Left ventricle myocardium inferior (tissue), 1 donor: ENCODE data around the gene PITPNC1. TPM values are rescaled to one million over a fixed set of nuclear protein-coding genes. Genes with fewer than 3 reads are reported as not detected.
"Not testable (repeated sequence)": the region's sequence is repeated elsewhere in the genome, so short reads cannot be mapped to it uniquely, and the experiment has no call there.

ENCODE experiments used
- DNase-seq: peaks from one replicate; pipeline ENCODE4 v3.0.0-alpha.2; 2020
- H3K27ac ChIP-seq: fragments of 200-600 bp; replicated peaks from 2 replicates; pipeline ENCODE4 v1.8.0; 2021
- H3K27me3 ChIP-seq: fragments of 200-600 bp; 2 replicates; pipeline ENCODE4 v1.8.0; 2021; ENCODE audit warnings: low read depth
- H3K36me3 ChIP-seq: fragments of 200-600 bp; 2 replicates; pipeline ENCODE4 v1.8.0; 2021
- H3K4me1 ChIP-seq: fragments of 200-600 bp; 2 replicates; pipeline ENCODE4 v1.8.0; 2021
- H3K4me3 ChIP-seq: fragments of 200-600 bp; 2 replicates; pipeline ENCODE4 v1.8.0; 2021; ENCODE audit warnings: mild to moderate bottlenecking, moderate library complexity
- H3K9me3 ChIP-seq: fragments of 200-600 bp; replicated peaks from 2 replicates; pipeline ENCODE4 v1.8.0; 2021
- intact Hi-C: fragments of 100-400 bp; cut with micrococcal nuclease; formaldehyde crosslinking; loops from one replicate; pipeline ENCODE4 v1.11.0; 2022
- total RNA-seq: library from RNA; stranded (reverse); fragmentation: NEBNext Ultra II Directional; extraction: Animal tissue kit (Norgen Biotek cat#: 25700); gene quantifications from one replicate; pipeline ENCODE4 v1.2.1, GENCODE V29; 2021
- TF ChIP-seq, protein P1 (sequence below): fragments of 200-600 bp; IDR thresholded peaks from 2 replicates; pipeline ENCODE4 v1.8.0; 2021; ENCODE audit warnings: antibody characterized with exemption, mild to moderate bottlenecking, borderline replicate concordance
- donor health status: DM: no; HTN: yes; CAD: no; lungs with severe emphysema.

PITPNC1 gene
- total RNA-seq, 1 donor from 2014 or later: 8.1 TPM

- intact Hi-C loops: no loop called here
- H3K4me1 ChIP-seq: peaks cover 22% of the 10 kb centered on the region
- H3K9me3 ChIP-seq: no peaks in the 10 kb centered on the region
- peak overlapping the region; percentile 48 for H3K27ac ChIP-seq
- no peaks in the 10 kb centered on the region for H3K27me3 ChIP-seq
- H3K4me3 ChIP-seq: peak overlapping the region; percentile 20
- TF ChIP-seq, protein P1, sequence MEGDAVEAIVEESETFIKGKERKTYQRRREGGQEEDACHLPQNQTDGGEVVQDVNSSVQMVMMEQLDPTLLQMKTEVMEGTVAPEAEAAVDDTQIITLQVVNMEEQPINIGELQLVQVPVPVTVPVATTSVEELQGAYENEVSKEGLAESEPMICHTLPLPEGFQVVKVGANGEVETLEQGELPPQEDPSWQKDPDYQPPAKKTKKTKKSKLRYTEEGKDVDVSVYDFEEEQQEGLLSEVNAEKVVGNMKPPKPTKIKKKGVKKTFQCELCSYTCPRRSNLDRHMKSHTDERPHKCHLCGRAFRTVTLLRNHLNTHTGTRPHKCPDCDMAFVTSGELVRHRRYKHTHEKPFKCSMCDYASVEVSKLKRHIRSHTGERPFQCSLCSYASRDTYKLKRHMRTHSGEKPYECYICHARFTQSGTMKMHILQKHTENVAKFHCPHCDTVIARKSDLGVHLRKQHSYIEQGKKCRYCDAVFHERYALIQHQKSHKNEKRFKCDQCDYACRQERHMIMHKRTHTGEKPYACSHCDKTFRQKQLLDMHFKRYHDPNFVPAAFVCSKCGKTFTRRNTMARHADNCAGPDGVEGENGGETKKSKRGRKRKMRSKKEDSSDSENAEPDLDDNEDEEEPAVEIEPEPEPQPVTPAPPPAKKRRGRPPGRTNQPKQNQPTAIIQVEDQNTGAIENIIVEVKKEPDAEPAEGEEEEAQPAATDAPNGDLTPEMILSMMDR: no peak
- DNase-seq: no peak
- peaks cover 5% of the 10 kb centered on the region for H3K36me3 ChIP-seq
Observed at GRCh38 chr17:67400193-67400592, 23.1 kb downstream of the PITPNC1 start.

- intact Hi-C loops: no loop called here
- Histone ChIP-seq H3K4me3 (no peak overlapping the region), H3K36me3 (peaks cover 5% of the 10 kb centered on the region), H3K9me3 (no peaks in the 10 kb centered on the region), H3K27ac (no peak overlapping the region), H3K4me1 (peaks cover 22% of the 10 kb centered on the region), H3K27me3 (no peaks in the 10 kb centered on the region)
- no peak for DNase-seq
- TF ChIP-seq, protein P1: no peak
Observed at GRCh38 chr17:67401106-67401505, 24.0 kb downstream of the PITPNC1 start.

DNA sequence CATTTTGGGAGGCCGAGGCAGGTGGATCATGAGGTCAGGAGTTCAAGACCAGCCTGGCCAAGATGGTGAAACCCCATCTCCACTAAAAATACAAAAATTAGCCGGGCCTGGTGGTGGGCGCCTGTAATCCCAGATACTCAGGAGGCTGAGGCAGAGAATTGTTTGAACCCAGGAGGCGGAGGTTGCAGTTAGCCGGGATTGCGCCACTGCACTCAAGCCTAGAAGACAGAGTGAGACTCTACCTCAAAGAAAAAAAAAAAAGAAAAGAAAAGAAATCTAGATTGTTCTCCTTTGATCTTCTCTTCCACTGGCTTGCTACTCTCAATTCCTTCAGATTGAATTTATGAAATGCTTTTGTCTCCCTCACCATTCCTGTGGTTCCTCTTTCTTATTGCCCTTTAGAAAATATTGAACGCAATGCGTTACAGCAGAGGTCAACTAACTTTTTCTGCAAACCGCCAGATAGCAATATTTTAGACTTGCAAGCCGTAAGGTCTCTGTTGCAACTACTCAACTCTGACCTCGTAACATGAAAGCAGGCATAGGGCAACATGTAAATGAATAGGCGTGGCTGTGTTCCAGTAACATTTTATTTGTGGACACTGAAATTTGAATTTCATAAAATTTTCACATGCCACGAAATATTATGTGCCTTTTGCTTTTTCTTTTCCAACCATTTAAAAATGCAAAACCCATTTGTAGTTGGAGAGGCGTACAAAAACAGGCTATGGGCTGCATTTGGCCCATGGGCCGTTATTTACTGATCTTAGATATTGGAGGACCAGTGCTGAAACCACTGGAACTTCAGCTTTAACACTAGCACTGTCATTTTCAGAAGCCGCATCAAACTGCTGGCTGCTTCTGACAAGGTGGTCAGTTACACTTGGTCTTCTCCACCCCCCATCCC is 24.8 kb downstream of the PITPNC1 start:
- Histone ChIP-seq H3K4me3 (no peak overlapping the region), H3K27ac (no peak overlapping the region)

DNA sequence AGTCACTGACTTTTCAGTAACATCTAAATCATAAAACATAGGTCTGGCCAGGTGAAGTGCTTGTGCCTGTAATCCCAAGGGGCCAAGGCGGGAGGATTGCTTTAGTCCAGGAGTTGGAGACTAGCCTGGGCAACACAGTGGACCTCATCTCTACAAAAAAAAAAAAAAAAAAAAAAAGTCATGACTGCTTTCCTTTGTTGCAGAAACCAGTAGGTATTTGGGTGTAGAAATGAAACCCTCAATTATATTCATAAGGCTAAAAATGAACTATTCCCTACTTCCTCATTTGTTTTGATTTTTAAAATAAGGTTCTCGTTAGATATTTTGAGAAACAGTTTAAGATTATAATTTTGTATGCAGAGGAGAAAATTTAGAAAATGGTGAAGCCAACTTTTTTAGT is 26.0 kb downstream of the PITPNC1 start:
- DNase-seq: no peak
- peaks cover 5% of the 10 kb centered on the region for H3K36me3 ChIP-seq
- H3K27ac ChIP-seq: no peak overlapping the region
- no peaks in the 10 kb centered on the region for H3K9me3 ChIP-seq
- H3K4me1 ChIP-seq: peaks cover 22% of the 10 kb centered on the region
- TF ChIP-seq, protein P1: no peak
- H3K4me3 ChIP-seq: no peak overlapping the region
- intact Hi-C loops: no loop called here
- H3K27me3 ChIP-seq: no peaks in the 10 kb centered on the region

More for the DNA sequence above, 24.8 kb downstream of the PITPNC1 start:
- H3K36me3 ChIP-seq: peaks cover 5% of the 10 kb centered on the region
- H3K9me3 ChIP-seq: no peaks in the 10 kb centered on the region
- peaks cover 22% of the 10 kb centered on the region for H3K4me1 ChIP-seq
- intact Hi-C loops: no loop called here
- TF ChIP-seq, protein P1: no peak
- H3K27me3 ChIP-seq: no peaks in the 10 kb centered on the region
- no peak for DNase-seq

- Histone ChIP-seq H3K36me3 (peaks cover 2% of the 10 kb centered on the region), H3K4me3 (no peak overlapping the region), H3K4me1 (peaks cover 22% of the 10 kb centered on the region), H3K27me3 (no peaks in the 10 kb centered on the region), H3K9me3 (no peaks in the 10 kb centered on the region), H3K27ac (no peak overlapping the region)
- no peak for DNase-seq
- intact Hi-C loops: no loop called here
- TF ChIP-seq, protein P1: no peak
Observed at GRCh38 chr17:67403483-67403882, 26.4 kb downstream of the PITPNC1 start.

DNA sequence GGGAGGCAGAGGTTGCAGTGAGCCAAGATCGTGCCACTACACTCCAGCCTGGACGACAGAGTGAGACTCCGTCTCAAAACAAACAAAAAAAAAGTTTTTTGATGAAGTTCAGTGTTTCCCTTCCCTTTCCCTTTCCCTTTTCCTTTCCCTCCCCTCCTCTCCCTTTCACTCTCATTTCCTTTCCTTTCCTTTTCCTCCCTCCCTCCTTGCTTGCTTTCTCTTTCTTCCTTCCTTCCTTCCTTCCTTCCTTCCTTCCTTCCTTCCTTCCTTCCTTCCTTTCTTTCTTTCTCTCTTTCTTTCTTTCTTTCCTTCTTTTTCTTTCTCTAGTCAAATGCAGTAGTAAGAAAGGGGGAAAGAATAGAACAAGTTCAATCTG is 31.4 kb downstream of the PITPNC1 start:
- DNase-seq, H3K36me3 ChIP-seq, H3K27me3 ChIP-seq, H3K27ac ChIP-seq, H3K9me3 ChIP-seq, intact Hi-C loops, H3K4me3 ChIP-seq: not testable (repeated sequence)
- H3K4me1 ChIP-seq: peaks cover 19% of the 10 kb centered on the region
